Measurements from ENCODE around the gene HLA-A. TPM values are rescaled to one million over a fixed set of nuclear protein-coding genes. Genes with fewer than 3 reads are reported as not detected.
"Not testable (repeated sequence)": the region's sequence is repeated elsewhere in the genome, so short reads cannot be mapped to it uniquely, and the experiment has no call there.

The HLA-A gene
- total RNA-seq, 1 experiment from 2014 or later, result 451 TPM

DNA sequence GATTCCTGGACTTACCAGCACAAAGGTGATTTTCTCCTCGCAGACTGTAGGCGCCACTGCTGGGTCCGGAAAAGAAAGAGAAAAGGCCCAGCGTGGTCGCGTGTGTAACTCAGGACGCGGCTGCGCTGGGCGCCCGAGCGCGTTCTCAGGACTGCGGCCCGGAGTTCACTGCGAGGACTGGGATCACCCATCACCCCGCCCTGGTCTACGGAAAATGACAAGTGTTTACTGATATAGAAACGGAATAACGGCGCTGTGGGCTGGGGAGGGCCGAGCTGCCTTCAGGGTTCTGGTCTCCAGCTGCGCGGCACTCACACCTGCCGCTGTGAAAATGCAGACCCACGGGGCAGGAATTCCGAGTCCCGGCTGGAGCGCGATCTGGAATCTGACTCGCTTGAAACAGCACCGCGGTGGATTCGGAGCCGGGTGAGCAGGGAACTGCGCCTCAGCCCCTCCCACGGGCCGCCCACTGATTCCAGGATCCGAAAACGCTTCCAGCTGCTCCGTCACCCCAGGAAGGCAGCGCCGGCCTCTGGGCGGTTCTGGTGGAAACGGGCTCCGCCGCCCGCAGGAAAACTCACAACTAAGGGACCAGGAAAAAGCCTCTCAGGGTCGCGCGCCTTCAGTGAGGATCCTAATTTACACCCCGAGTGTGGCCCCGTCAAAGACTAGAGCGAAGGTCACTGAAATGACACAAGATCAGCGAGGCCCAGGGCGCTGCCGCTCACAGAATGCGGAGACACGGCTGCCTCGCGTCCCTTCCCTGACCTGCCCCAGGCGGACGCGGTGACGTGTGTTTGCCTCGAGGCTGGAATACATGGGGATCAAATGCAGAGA, 34.5 kb downstream of the HLA-A start:
- Mint-ChIP-seq H3K9me3 (ENCODE audit: low read depth, unreplicated experiment) (no peaks in the 10 kb centered on the region), H3K27me3 (ENCODE audit: unreplicated experiment) (peaks cover 29% of the 10 kb centered on the region), H3K27ac (ENCODE audit: unreplicated experiment) (peak overlapping the region; percentile 17), H3K36me3 (ENCODE audit: insufficient read depth, unreplicated experiment) (peaks cover 15% of the 10 kb centered on the region), H3K4me3 (ENCODE audit: low read depth, unreplicated experiment) (peak overlapping the region; percentile 85), H3K4me1 (ENCODE audit: low read depth, unreplicated experiment) (peaks cover 21% of the 10 kb centered on the region)
- intact Hi-C loops (cut with micrococcal nuclease; ENCODE audit: unreplicated experiment), result no loop called here
- CTCF ChIA-PET, result no interaction called here
- BruUV-seq (replicated peaks), result no TSS peak
- TF ChIP-seq, protein P1, sequence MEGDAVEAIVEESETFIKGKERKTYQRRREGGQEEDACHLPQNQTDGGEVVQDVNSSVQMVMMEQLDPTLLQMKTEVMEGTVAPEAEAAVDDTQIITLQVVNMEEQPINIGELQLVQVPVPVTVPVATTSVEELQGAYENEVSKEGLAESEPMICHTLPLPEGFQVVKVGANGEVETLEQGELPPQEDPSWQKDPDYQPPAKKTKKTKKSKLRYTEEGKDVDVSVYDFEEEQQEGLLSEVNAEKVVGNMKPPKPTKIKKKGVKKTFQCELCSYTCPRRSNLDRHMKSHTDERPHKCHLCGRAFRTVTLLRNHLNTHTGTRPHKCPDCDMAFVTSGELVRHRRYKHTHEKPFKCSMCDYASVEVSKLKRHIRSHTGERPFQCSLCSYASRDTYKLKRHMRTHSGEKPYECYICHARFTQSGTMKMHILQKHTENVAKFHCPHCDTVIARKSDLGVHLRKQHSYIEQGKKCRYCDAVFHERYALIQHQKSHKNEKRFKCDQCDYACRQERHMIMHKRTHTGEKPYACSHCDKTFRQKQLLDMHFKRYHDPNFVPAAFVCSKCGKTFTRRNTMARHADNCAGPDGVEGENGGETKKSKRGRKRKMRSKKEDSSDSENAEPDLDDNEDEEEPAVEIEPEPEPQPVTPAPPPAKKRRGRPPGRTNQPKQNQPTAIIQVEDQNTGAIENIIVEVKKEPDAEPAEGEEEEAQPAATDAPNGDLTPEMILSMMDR (IDR thresholded peaks at IDR 0.05; ENCODE audit: unreplicated experiment), result no peak
- peak; percentile 77 for DNase-seq

DNA sequence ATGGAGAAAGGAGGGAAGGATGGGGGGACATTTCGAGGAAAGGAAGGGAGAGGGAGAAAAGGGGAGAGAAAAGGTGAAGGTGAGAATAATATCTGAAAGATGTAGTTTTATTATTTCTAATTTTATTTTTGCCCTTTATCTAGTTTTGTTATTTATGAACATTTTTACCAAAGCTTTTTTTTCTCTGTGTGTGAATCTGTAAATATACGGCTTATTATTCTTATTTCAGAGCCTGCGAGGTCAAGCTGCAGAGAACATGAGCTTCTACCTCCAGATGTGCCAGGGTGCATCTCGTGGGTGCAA, 35.0 kb downstream of the HLA-A start:
- H3K9me3 Mint-ChIP-seq (ENCODE audit: low read depth, unreplicated experiment), result no peaks in the 10 kb centered on the region
- TF ChIP-seq, protein P1 (IDR thresholded peaks at IDR 0.05; ENCODE audit: unreplicated experiment), result no peak
- no peak for DNase-seq
- BruUV-seq (replicated peaks), result TSS peak; percentile 68
- peaks cover 29% of the 10 kb centered on the region for H3K27me3 Mint-ChIP-seq (ENCODE audit: unreplicated experiment)
- intact Hi-C loops (cut with micrococcal nuclease; ENCODE audit: unreplicated experiment), result no loop called here
- peaks cover 22% of the 10 kb centered on the region for H3K4me1 Mint-ChIP-seq (ENCODE audit: low read depth, unreplicated experiment)
- CTCF ChIA-PET, result no interaction called here
- H3K4me3 Mint-ChIP-seq (ENCODE audit: low read depth, unreplicated experiment), result peak overlapping the region; percentile 85
- peaks cover 15% of the 10 kb centered on the region for H3K36me3 Mint-ChIP-seq (ENCODE audit: insufficient read depth, unreplicated experiment)
- peak overlapping the region; percentile 17 for H3K27ac Mint-ChIP-seq (ENCODE audit: unreplicated experiment)

DNA sequence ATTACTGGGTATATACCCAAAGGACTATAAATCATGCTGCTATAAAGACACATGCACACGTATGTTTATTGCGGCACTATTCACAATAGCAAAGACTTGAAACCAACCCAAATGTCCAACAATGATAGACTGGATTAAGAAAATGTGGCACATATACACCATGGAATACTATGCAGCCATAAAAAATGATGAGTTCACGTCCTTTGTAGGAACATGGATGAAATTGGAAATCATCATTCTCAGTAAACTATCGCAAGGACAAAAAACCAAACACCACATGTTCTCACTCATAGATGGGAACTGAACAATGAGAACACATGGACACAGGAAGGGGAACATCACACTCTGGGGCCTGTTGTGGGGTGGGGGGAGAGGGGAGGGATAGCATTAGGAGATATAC, 37.7 kb downstream of the HLA-A start:
- Mint-ChIP-seq H3K4me1 (ENCODE audit: low read depth, unreplicated experiment) (peaks cover 22% of the 10 kb centered on the region), H3K27me3 (ENCODE audit: unreplicated experiment) (peaks cover 14% of the 10 kb centered on the region), H3K36me3 (ENCODE audit: insufficient read depth, unreplicated experiment) (peaks cover 15% of the 10 kb centered on the region)
- H3K4me3 Mint-ChIP-seq (ENCODE audit: low read depth, unreplicated experiment); BruUV-seq (replicated peaks); H3K9me3 Mint-ChIP-seq (ENCODE audit: low read depth, unreplicated experiment); CTCF ChIA-PET; H3K27ac Mint-ChIP-seq (ENCODE audit: unreplicated experiment); DNase-seq; intact Hi-C loops (cut with micrococcal nuclease; ENCODE audit: unreplicated experiment): not testable (repeated sequence)

DNA sequence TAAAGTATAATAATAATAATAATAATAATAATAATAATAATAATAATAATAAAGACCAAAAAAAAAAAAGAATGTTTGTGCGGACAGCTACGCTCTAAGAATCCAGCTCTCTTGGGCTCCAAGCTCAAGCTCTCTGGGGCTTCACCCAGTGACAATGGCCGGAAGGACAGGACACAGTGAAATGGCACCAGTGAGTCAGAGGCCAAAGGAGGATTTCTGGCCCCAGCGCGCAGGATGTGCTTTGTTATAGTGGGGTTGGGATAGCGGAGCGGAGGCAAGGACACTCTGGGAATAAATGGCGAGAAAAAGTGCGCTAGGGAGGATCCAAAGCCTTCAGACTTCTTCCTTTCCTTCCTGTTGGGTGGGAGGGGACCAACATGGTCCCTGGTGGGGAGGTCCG, 38.2 kb downstream of the HLA-A start:
- intact Hi-C loops (cut with micrococcal nuclease; ENCODE audit: unreplicated experiment), result no loop called here
- peaks cover 9% of the 10 kb centered on the region for H3K27me3 Mint-ChIP-seq (ENCODE audit: unreplicated experiment)
- TF ChIP-seq, protein P1 (IDR thresholded peaks at IDR 0.05; ENCODE audit: unreplicated experiment), result no peak
- no TSS peak for BruUV-seq (replicated peaks)
- H3K4me3 Mint-ChIP-seq (ENCODE audit: low read depth, unreplicated experiment), result no peak overlapping the region
- H3K36me3 Mint-ChIP-seq (ENCODE audit: insufficient read depth, unreplicated experiment), result peaks cover 15% of the 10 kb centered on the region
- no peaks in the 10 kb centered on the region for H3K9me3 Mint-ChIP-seq (ENCODE audit: low read depth, unreplicated experiment)
- DNase-seq, result no peak
- peaks cover 22% of the 10 kb centered on the region for H3K4me1 Mint-ChIP-seq (ENCODE audit: low read depth, unreplicated experiment)
- CTCF ChIA-PET, result no interaction called here
- no peak overlapping the region for H3K27ac Mint-ChIP-seq (ENCODE audit: unreplicated experiment)

DNA sequence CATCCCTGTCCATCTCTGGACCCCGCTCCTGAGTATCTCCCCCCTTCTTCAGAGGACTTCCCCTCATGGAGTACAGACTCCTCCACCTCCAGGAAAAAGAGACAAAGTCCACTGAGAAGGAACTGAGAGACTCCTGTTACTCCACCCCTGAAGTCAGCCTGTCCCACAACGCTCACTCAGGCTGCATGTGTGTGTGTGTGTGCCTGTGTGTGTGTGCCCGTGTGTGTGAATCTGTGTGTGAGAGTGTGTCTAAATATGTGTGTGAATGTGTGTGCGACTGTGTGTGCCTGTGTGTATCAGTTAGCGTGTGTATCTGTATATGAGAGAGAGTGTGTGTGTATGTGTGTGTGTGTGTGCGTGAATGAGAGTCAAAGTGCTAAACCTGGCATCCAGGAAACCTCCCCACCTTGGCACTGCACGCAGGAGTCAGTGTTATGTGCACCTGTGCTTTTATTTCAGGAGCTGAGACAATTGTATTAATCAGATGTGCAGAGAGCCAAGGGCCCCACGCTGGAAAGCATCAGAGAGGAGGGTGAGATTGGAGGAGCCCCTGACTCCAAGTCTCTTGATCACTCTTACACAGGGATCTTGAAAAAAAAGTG, 39.0 kb downstream of the HLA-A start:
- no TSS peak for BruUV-seq (replicated peaks)

More for the DNA sequence above, 39.0 kb downstream of the HLA-A start:
- no peak overlapping the region for H3K4me3 Mint-ChIP-seq (ENCODE audit: low read depth, unreplicated experiment)
- intact Hi-C loops (cut with micrococcal nuclease; ENCODE audit: unreplicated experiment), result no loop called here
- TF ChIP-seq, protein P1 (IDR thresholded peaks at IDR 0.05; ENCODE audit: unreplicated experiment), result no peak
- peaks cover under 1% of the 10 kb centered on the region for H3K27me3 Mint-ChIP-seq (ENCODE audit: unreplicated experiment)
- no peak overlapping the region for H3K27ac Mint-ChIP-seq (ENCODE audit: unreplicated experiment)
- DNase-seq, result no peak
- peaks cover 15% of the 10 kb centered on the region for H3K36me3 Mint-ChIP-seq (ENCODE audit: insufficient read depth, unreplicated experiment)
- H3K4me1 Mint-ChIP-seq (ENCODE audit: low read depth, unreplicated experiment), result peaks cover 22% of the 10 kb centered on the region
- no peaks in the 10 kb centered on the region for H3K9me3 Mint-ChIP-seq (ENCODE audit: low read depth, unreplicated experiment)
- CTCF ChIA-PET, result interaction anchor here (0.6 kb wide), 1 partner anchor 336 kb away, joined by 3 read pairs; no protein-coding TSS in a partner anchor

All from Calu3 (cell line).